ENCODE results near the gene PTBP1.

The PTBP1 gene

GRCh38 chr19:824885-825284 lies 27.6 kb downstream of the PTBP1 start:
- DNase-seq, result no peak
- no peaks in the 10 kb centered on the region for H3K9me3 ChIP-seq (replicated peaks; ENCODE audit: insufficient read depth, low read length)
- H3K4me3 ChIP-seq (ENCODE audit: low read length), result no peak overlapping the region
- H3K27ac ChIP-seq (ENCODE audit: low read length), result no peak overlapping the region
- no peaks in the 10 kb centered on the region for H3K36me3 ChIP-seq (replicated peaks; ENCODE audit: insufficient read depth, low read length)
- no peaks in the 10 kb centered on the region for H3F3A ChIP-seq (ENCODE audit: insufficient read depth, low read length)
- H3K27me3 ChIP-seq (replicated peaks; ENCODE audit: insufficient read depth, low read length), result peaks cover 61% of the 10 kb centered on the region
- H2AFZ ChIP-seq (ENCODE audit: low read length), result no peak overlapping the region
- no peaks in the 10 kb centered on the region for H3K79me2 ChIP-seq (ENCODE audit: low read length)
- H4K20me1 ChIP-seq (ENCODE audit: insufficient read depth, low read length), result no peaks in the 10 kb centered on the region
- H3K9ac ChIP-seq (ENCODE audit: low read length), result no peak overlapping the region
- H3K4me2 ChIP-seq (ENCODE audit: low read depth, low read length), result no peak overlapping the region
- no peaks in the 10 kb centered on the region for H3K4me1 ChIP-seq (ENCODE audit: low read length)
- no peaks in the 10 kb centered on the region for H3K9me2 ChIP-seq (replicated peaks; ENCODE audit: insufficient read depth, low read length)
- no peak for TF ChIP-seq EZH2phosphoT487 (IDR thresholded peaks at IDR 0.05; ENCODE audit: low read length)
- TF ChIP-seq CTCF (IDR thresholded peaks at IDR 0.05; ENCODE audit: low read length), result no peak
- no peak for TF ChIP-seq EZH2 (optimal IDR thresholded peaks at IDR 0.05; ENCODE audit: low read depth, low read length)

- Histone ChIP-seq H3K79me2 (ENCODE audit: low read length) (no peaks in the 10 kb centered on the region), H2AFZ (ENCODE audit: low read length) (no peak overlapping the region), H3K27me3 (replicated peaks; ENCODE audit: insufficient read depth, low read length) (peaks cover 73% of the 10 kb centered on the region), H4K20me1 (ENCODE audit: insufficient read depth, low read length) (no peaks in the 10 kb centered on the region), H3K27ac (ENCODE audit: low read length) (no peak overlapping the region), H3K9me3 (replicated peaks; ENCODE audit: insufficient read depth, low read length) (no peaks in the 10 kb centered on the region), H3K4me2 (ENCODE audit: low read depth, low read length) (no peak overlapping the region), H3K4me3 (ENCODE audit: low read length) (no peak overlapping the region), H3K9ac (ENCODE audit: low read length) (no peak overlapping the region), H3K36me3 (replicated peaks; ENCODE audit: insufficient read depth, low read length) (no peaks in the 10 kb centered on the region), H3F3A (ENCODE audit: insufficient read depth, low read length) (no peaks in the 10 kb centered on the region), H3K9me2 (replicated peaks; ENCODE audit: insufficient read depth, low read length) (no peaks in the 10 kb centered on the region), H3K4me1 (ENCODE audit: low read length) (no peaks in the 10 kb centered on the region)
- no peak for TF ChIP-seq CTCF (IDR thresholded peaks at IDR 0.05; ENCODE audit: low read length)
- TF ChIP-seq EZH2phosphoT487 (IDR thresholded peaks at IDR 0.05; ENCODE audit: low read length), result no peak
- TF ChIP-seq EZH2 (optimal IDR thresholded peaks at IDR 0.05; ENCODE audit: low read depth, low read length), result no peak
- no peak for DNase-seq
Observed at GRCh38 chr19:825897-826644, 28.8 kb downstream of the PTBP1 start.

DNA sequence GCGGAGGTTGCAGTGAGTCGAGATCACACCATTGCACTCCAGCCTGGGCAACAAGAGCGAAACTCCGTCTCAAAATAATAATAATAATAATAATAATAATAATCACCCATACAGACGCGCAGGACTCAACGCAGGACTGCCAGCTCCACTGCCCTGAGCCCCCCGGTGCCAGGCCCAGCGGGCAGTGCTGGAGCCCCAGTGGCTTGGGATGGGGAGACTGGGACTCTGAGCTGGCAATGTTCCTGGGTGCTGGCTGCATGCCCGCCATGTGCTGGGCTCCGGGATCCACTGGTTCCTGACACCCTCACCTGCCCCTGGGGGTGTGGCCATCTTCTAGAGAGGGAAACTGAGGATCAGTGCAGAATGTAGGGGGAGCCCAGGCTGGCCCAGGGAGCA lies 30.1 kb downstream of the PTBP1 start:
- DNase-seq, result no peak
- Histone ChIP-seq H3K27ac (ENCODE audit: low read length) (no peak overlapping the region), H2AFZ (ENCODE audit: low read length) (no peak overlapping the region)

More for the DNA sequence above, 30.1 kb downstream of the PTBP1 start:
- H3K36me3 ChIP-seq (replicated peaks; ENCODE audit: insufficient read depth, low read length), result no peaks in the 10 kb centered on the region
- H3K9me3 ChIP-seq (replicated peaks; ENCODE audit: insufficient read depth, low read length), result no peaks in the 10 kb centered on the region
- H3K9ac ChIP-seq (ENCODE audit: low read length), result no peak overlapping the region
- H3K4me1 ChIP-seq (ENCODE audit: low read length), result no peaks in the 10 kb centered on the region
- H3K4me2 ChIP-seq (ENCODE audit: low read depth, low read length), result no peak overlapping the region
- H4K20me1 ChIP-seq (ENCODE audit: insufficient read depth, low read length), result no peaks in the 10 kb centered on the region
- H3K9me2 ChIP-seq (replicated peaks; ENCODE audit: insufficient read depth, low read length), result no peaks in the 10 kb centered on the region
- no peaks in the 10 kb centered on the region for H3K79me2 ChIP-seq (ENCODE audit: low read length)
- H3K27me3 ChIP-seq (replicated peaks; ENCODE audit: insufficient read depth, low read length), result peaks cover 84% of the 10 kb centered on the region
- no peak for TF ChIP-seq EZH2 (optimal IDR thresholded peaks at IDR 0.05; ENCODE audit: low read depth, low read length)
- no peak for TF ChIP-seq EZH2phosphoT487 (IDR thresholded peaks at IDR 0.05; ENCODE audit: low read length)
- no peak for TF ChIP-seq CTCF (IDR thresholded peaks at IDR 0.05; ENCODE audit: low read length)
- H3K4me3 ChIP-seq (ENCODE audit: low read length), result no peak overlapping the region
- H3F3A ChIP-seq (ENCODE audit: insufficient read depth, low read length), result no peaks in the 10 kb centered on the region

Data from MM.1S (cell line).